ENCODE data around the gene RNF208. TPM values are rescaled to one million over a fixed set of nuclear protein-coding genes. Genes with fewer than 3 reads are reported as not detected.
A peak's percentile ranks its signal among the peaks of the same experiment; 100 is the strongest.
"Not testable (repeated sequence)": the region's sequence is repeated elsewhere in the genome, so short reads cannot be mapped to it uniquely, and the experiment has no call there.

Gene RNF208
- total and polyA plus RNA-seq, 4 donors, result 0.28 to 7.1 (median 2.6) TPM

- not testable (repeated sequence) for H3K9ac ChIP-seq (ENCODE audit: low read depth in 1 of 2, low read length in 2 of 2); H3K4me3 ChIP-seq (ENCODE audit: low read depth in 1 of 3, low read length in 3 of 3); H3K27ac ChIP-seq (ENCODE audit: low read depth in 1 of 2, low read length in 2 of 2); H3K27me3 ChIP-seq (ENCODE audit: control insufficient read depth in 4 of 4, insufficient read depth in 4 of 4, low read length in 3 of 4); DNase-seq (ENCODE audit: low spot score); H3K9me3 ChIP-seq (ENCODE audit: control insufficient read depth in 4 of 4, low read length in 3 of 4)
- Histone ChIP-seq H3K36me3 (ENCODE audit: control insufficient read depth in 4 of 4, insufficient read depth in 3 of 4, low read depth in 1 of 4, low read length in 3 of 4) (peaks cover 9 to 16% (median 12%) of the 10 kb centered on the region in 4 donors), H3K4me1 (ENCODE audit: control insufficient read depth in 4 of 4, insufficient read depth in 4 of 4, low read length in 3 of 4) (peaks cover 2 to 11% (median 6%) of the 10 kb centered on the region in 4 donors)
- TF ChIP-seq CTCF (IDR thresholded peaks at IDR 0.05; ENCODE audit: low read depth, low read length, missing input control) (peak; percentile 27), RAD21 (IDR thresholded peaks at IDR 0.05) (peak in 1 of 2 donors; percentile 57)
- WGBS, result 43% methylated on average over 15 of the region's 15 CpGs
Measured at GRCh38 chr9:137262173-137262908, 40.3 kb upstream of the RNF208 start.

DNA sequence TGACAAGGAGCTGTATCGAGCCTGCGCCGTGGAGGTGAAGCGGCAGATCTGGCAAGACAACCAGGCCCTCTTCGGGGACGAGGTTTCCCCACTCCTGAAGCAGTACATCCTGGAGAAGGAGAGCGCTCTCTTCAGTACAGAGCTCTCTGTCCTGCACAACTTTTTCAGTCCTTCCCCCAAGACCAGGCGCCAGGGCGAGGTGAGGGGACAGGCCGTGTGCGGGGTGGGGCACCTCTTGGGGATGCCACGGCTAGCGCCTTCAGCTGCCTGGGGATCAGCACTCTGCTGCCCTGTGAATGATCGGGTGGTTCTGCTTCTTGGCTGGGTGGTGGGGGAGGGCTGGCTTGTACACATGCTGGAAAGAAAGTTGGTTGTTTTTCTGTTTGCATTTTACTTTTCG lies 34.8 kb upstream of the RNF208 start:
- H3K36me3 ChIP-seq (ENCODE audit: control insufficient read depth in 4 of 4, insufficient read depth in 3 of 4, low read depth in 1 of 4, low read length in 3 of 4), result peaks cover 3 to 7% (median 6%) of the 10 kb centered on the region in 4 donors
- H3K27ac ChIP-seq (ENCODE audit: low read depth in 1 of 2, low read length in 2 of 2), result no peak overlapping the region
- H3K9ac ChIP-seq (ENCODE audit: low read depth in 1 of 2, low read length in 2 of 2), result no peak overlapping the region
- TF ChIP-seq FOXA2 (IDR thresholded peaks at IDR 0.05) (no peak), CTCF (IDR thresholded peaks at IDR 0.05; ENCODE audit: low read depth, low read length, missing input control) (no peak), ZBTB33 (IDR thresholded peaks at IDR 0.05) (no peak), NR2F2 (IDR thresholded peaks at IDR 0.05) (no peak), SP1 (IDR thresholded peaks at IDR 0.05) (no peak), FOXA1 (IDR thresholded peaks at IDR 0.05) (no peak), RXRA (IDR thresholded peaks at IDR 0.05) (no peak), JUND (IDR thresholded peaks at IDR 0.05) (no peak), GABPA (IDR thresholded peaks at IDR 0.05 in 1 of 2, conservative IDR thresholded peaks at IDR 0.05 in 1 of 2) (no peak), EGR1 (IDR thresholded peaks at IDR 0.05; ENCODE audit: low read depth in 2 of 2) (no peak), YY1 (IDR thresholded peaks at IDR 0.05) (no peak), HNF4A (conservative IDR thresholded peaks at IDR 0.05) (no peak), TAF1 (conservative IDR thresholded peaks at IDR 0.05) (no peak), HNF4G (IDR thresholded peaks at IDR 0.05) (no peak), REST (IDR thresholded peaks at IDR 0.05) (no peak), RAD21 (IDR thresholded peaks at IDR 0.05) (no peak)
- TF ChIP-seq, protein P1, sequence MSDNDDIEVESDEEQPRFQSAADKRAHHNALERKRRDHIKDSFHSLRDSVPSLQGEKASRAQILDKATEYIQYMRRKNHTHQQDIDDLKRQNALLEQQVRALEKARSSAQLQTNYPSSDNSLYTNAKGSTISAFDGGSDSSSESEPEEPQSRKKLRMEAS (IDR thresholded peaks at IDR 0.05), result no peak
- TF ChIP-seq, protein P2, sequence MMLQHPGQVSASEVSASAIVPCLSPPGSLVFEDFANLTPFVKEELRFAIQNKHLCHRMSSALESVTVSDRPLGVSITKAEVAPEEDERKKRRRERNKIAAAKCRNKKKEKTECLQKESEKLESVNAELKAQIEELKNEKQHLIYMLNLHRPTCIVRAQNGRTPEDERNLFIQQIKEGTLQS (IDR thresholded peaks at IDR 0.05), result no peak
- H3K9me3 ChIP-seq (ENCODE audit: control insufficient read depth in 4 of 4, low read length in 3 of 4), result no peaks in the 10 kb centered on the region
- no peak overlapping the region for H3K4me3 ChIP-seq (ENCODE audit: low read depth in 1 of 3, low read length in 3 of 3)
- H3K4me1 ChIP-seq (ENCODE audit: control insufficient read depth in 4 of 4, insufficient read depth in 4 of 4, low read length in 3 of 4), result peaks cover 10 to 34% (median 21%) of the 10 kb centered on the region in 4 donors
- 94% methylated on average over 15 of the region's 15 CpGs for WGBS
- H3K27me3 ChIP-seq (ENCODE audit: control insufficient read depth in 4 of 4, insufficient read depth in 4 of 4, low read length in 3 of 4), result no peaks in the 10 kb centered on the region
- DNase-seq (ENCODE audit: low spot score), result no peak
